Hematopoietic multipotent progenitor cell treated with erythropoietin and hydrocortisone succinate and interleukin-3 and kit ligand, for 15 days (in vitro differentiated cells): Measurements from ENCODE around the gene CPSF4L.
"Not testable (repeated sequence)": the region's sequence is repeated elsewhere in the genome, so short reads cannot be mapped to it uniquely, and the experiment has no call there.

Experiments used
- DNase-seq: peaks from one replicate; pipeline ENCODE4 v3.0.0-alpha.2; 2015; ENCODE audit warnings: low spot score

Gene CPSF4L, protein sequence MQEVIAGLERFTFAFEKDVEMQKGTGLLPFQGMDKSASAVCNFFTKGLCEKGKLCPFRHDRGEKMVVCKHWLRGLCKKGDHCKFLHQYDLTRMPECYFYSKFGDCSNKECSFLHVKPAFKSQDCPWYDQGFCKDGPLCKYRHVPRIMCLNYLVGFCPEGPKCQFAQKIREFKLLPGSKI

DNA sequence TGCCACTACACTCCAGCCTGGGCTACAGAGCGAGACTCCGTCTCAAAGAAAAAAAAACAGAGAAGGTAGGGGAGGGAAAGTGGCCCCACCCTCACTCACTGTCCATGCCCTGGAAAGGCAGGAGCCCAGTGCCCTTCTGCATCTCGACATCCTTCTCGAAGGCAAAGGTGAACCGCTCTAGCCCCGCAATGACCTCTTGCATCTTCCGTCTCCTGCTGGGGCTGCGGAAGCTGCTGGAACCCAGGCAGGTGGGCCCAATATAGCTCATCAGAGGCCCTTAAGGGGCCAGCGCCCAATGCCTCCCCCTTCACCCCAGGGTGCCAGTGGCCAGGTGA, at the start of gene CPSF4L:
Gene CPSF4L, minus strand, starts transcription at position 264 of the 335 bp plus-strand sequence. Its CDS starts 62 bp downstream, at position 202.
- no peak for DNase-seq

DNA sequence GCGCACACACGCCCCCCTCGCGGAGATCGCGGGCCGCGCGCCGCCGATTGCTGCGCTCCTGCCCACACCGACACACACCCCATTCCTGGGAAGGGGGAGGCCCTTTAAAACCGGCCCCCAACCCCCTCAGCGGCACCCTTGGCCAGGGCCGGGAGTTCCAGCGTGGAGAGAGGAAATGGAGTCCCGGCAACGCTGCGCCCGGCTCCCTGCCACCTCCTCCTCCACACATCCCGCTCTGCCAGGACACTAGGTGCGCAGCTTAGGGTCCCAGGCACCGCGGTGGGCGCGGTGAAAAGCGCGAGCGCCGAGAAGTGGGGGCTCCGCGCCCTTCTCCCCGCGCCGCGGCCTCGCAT, 49.7 kb upstream of the CPSF4L start:
- DNase-seq, result no peak

DNA sequence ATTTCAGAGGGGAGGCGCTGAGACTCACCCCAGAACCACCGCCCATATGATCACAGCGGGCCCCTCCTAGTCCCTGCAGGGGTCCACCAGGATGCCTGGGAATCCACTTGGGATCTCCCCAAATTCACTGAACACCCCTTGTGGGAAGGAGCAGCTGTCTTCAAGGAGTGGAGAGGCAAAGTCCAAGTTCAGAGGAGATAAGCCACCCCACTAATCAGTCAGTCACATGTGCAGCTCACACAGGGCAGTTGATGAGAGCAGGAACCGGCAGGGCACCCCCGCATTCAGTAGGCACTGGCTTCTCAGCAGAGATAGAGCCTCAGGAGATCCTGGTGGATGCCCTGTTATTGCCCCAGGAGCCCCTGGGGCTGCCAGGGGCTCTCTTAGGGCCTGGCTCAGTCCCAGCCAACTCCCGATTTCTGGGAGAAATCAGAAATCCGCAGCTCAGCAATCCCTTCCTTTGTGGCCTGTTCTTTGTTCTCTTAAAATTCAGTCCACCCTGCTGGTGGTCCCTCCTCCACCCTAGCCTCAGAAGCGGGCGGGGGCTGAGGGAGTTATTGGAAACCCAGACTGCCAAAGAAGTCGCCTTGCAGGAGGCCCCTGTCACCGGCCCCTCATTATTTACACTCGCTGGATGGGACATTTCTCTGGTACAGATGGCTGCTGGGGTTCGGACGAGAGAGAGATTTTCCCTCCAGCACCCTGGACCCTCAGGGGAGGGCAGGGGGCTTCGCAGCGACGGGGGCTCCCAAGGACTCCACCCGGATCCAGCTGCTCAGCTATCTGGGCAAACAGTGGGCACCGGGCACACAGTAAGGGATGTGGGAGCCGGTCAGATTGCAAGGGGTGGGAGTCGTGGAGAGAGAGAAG, 48.3 kb upstream of the CPSF4L start:
- DNase-seq, result peak; percentile 78

DNA sequence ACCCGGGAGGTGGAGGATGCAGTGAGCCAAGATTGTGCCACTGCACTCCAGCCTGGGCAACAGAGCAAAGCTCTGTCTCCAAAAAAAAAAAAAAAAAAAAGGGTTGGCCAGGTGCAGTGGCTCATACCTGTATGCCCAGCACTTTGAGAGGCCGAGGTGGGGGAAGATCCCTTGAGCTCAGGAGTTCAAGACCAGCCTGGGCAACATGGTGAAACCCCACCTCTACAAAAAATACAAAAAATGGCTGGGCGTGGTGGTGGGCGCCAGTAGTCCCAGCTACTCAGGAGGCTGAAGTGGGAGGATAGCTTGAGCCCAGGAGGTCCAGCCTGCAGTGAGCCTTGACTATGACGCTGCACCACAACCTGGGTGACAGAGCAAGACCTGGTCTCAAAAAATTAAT, 47.3 kb upstream of the CPSF4L start:
- DNase-seq, result not testable (repeated sequence)

DNA sequence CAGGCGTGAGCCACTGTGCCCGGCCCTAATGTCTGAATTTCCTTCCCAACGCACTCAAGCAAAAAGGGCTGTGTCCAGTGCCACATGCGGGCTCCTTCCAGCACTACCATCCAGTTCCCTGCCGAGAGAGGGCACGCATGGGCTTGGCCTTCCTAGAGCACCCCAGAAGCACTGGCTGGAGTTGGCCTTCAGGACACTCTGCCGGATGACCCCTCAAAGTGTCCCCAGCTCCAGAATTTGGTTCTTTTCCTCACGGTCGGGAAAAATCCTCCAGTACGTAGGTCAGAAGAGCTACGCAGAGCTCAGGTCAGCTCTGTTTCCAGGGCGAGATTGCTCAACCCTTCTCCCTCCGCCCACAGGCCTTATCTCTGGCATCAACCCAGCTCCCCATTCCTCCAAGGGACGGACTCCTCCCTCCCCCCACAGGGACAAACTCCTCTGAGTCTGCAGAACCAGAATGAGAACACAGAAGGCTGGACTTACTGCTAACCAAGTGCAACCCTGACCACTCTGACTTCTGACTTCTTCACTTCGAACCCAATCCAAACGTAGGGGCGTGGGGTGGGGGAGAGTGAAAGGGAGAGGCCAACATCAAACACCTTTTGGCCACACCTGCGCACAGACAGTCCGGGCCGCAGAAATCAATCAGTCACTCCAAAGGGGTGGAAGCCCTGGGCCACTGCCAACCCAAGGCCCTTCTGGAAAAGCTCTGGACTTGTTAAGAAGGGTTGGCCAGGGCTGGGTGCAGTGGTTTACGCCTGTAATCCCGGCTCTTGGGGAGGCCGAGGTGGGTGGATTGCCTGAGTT, 46.5 kb upstream of the CPSF4L start:
- DNase-seq, result peak; percentile 61

DNA sequence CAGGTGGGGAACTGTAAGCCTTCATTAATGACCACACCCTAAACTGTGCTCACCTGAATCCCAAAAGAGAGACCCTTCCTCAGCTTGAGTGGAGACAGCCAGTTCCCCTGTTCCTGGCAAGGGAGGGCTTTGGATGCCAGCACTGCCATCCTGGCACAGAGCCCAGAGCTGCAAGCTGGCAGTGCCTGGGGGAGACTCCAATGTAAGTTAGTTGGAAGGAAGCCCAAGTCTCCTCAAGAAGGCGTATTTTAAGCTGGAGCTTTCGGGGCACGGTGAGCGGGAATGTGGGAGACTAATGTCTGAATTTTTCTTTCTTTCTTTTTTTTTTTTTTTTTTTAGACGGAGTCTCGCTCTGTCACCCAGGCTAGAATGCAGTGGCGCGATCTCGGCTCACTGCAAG, 45.5 kb upstream of the CPSF4L start:
- DNase-seq, result peak; percentile 44

DNA sequence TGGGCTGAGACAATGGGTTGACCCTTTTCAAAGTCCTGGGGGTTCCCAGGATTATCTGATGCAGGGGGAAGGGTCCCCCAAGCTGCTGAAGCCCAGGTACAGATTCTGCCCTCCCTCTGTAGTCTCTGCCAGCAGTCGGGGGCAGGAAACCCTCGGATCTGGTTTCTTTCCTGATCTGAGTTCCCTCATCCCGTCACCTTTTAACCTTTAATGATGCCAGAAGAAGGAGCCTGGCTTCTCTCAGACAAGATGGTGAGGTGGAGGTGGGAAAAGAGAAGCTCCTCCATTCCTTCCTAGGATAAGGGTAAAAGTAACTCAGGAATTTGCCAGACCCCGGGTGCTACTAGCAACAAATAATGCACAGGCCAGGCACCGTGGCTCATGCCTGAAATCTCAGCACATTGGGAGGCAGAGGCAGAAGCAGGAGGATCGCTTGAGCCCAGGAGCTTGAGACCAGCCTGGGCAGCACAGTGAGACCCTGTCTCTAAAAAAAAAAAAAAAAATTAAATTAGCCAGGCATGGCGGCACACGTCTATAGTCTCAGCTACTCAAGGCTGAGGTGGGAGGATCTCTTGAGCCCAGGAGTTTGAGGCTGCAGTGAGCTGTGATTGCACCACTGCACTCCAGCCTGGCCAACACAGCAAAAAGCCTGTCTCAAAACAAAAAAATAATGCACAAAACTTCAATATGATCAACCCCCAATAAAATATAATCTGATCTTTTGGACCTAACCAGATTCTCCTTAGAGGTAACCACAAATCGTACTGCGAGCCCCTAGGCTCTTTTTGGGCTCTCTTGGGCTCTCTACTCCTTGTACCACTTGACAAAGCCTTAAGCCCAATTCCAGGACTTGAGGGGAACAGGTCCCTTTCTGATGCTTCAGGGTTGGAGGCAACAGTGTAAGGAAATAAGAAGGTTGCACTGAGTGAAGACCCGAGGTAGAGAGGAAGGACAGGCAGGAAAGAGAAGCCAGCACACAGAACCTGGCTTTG, 44.5 kb upstream of the CPSF4L start:
- DNase-seq, result no peak

DNA sequence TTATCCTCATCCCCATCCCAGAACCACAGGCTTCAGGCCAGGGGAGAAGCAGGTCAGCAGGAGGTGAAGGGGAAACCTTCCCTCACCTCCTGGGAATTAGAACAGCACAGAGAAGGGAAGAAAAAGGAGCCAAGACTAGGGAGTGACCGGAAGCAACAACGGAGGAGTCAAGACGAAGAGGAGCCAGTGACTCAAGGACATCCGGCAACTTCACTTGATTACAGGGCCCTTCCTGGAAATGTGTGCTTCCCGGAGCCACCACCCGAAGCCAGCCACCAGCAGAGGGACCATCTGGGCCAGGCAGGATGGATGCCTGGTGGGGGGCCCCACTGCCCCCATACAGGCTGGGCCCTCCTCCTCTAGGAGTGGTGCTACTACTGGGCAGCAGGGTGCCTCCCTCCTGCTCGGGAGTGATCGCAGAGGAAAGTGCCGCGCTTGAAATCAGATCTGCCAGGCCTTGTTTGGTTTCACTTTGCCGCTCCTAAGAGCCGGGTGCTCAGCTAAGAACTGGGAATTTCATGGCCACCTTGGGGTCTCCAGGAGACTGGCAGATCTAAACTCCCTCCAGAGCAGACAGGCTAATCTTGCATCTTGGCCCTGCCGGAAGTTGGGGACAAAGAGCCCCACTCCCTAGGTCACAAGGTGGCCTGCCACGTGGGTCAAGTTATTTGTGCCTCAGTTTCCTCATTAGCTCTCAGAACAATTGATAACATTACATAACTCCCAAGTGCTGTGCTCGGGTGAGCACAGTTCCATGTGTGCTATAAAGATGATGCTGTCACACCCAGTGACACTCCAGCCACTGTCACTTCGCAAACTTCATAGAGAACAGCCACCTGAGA, 43.5 kb upstream of the CPSF4L start:
- peak; percentile 32 for DNase-seq

DNA sequence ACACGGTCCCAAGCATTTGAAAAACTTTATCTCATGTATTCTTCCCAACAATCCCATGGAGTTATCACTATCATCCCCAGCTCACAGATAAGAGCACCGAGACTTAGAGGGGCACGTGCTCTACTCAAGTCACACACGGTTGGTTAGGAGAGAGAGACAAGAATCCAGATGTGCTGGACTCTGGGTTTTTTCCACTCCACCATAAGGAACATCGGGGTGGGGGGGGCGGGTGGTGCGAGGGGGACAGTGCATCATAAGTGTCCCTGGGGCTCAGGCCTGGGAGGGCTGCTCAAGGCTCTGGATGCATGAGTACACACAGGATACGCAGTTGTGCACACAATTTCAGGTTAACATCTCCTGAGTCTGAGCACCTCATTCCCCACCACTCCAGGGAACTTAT, 42.8 kb upstream of the CPSF4L start:
- DNase-seq, result no peak

DNA sequence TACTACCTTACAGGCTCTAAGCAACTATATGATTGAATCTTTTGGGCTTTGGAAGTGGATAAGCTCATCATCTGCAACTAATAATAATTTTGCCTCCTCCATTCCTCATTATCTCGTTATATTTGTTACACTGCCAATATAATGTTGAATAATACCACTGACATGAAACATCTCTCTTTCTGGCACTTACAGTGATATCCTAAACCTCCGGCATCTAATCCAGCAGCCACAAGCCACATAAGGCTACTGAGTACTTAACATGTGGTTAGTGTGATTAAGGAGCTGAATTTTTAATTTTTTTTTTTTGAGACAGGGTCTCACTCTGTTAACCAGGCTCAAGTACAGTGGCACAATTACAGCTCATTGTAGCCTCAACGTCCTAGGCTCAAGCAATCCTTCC, 40.5 kb upstream of the CPSF4L start:
- no peak for DNase-seq

DNA sequence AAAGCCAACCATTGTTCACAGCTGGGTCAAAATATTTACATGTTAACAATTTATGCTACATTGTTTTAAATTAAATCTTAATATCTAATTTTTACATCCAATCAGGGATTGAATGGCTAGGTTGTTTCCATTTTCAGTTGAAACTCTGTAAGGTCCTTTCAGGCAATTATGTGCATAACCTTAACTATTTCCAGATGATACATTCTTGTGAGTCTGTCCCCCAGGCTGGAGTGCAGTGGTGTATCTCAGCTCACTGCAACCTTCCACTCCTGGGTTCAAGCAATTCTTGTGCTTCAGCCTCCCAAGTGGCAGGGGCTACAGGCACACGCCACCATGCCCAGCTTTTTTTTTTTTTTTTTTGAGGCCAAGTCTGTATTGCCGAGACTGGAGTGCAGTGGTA, 39.7 kb upstream of the CPSF4L start:
- DNase-seq, result no peak

DNA sequence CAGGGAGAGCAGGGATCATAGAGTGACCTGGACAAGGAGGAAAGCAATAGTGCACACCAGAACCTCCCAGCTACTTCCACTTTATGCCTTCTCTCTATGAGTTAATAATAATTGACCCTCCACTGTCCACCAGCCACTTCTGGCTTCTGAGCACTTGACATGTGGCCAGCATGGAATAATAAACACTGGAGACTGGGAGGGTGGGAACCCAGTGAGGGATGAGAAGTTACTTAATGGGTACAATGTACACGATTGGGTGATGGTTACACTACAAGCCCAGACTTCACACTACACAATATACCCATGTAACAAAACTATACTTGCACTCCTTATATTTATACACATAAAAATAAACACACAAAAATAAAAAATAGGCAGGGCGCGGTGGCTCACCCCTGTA, 38.7 kb upstream of the CPSF4L start:
- no peak for DNase-seq

DNA sequence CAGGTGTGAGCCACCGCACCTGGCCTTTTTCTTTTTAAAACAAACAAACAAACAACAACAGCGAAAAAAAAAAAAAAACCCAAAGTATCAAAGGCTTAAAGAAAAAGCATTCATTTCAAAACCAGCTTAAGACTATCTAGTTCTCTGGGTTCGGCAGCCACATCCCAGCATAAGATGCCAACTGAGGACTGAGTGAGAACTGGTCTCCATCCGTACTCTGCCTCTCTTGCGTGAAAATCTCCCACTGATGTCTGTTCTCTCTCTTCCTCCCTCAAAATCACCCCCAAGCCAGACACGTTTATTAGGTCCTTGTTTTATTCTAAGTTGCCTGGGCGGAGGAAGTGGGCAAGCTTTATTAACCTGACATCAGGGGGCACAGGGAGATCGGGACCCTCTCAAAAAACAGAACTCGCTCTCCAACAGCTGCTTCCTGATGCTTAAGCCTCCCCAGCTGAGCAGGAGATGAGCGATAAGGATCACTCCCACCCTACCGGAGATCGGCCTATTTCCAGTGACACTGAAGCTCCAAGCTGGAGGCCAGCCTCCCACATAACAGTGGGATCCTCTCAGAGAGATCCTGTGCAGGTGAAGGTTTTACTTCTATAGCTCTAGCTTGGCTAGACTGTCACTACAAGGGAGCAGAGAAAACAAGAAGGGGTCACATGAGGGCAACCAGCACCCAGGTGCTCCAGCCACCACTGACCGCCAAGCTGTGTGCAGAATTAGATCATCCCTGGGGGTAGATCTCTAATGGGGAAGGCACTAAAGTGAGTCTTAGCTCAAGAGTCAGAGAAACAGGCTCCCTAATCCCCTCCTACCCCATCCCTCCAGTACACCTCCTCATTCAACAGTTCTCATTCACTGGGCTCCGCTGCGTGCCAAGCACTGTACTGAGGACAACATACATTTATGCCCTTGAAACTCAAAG, 36.5 kb upstream of the CPSF4L start:
- no peak for DNase-seq

DNA sequence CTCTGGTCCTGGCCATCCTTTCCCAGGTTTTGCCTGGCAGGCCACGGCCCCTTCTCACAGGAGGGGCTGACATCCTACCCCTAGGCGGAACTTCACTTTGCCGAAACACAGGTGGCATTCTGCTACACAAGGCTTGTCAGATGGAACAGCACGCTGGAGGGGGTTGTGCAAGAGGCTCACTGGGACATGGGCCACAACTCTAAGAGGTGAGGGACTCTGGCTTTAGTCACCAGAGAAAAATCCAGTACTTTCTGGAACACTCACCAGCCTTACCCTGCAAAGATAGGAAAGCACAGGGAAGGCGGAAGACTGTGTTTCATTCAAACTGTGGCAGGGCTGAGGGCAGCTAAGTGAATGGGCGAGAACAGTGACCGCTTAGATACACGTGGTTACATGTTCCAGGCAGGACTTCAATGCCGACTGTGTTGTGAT, 31.8 kb upstream of the CPSF4L start:
- DNase-seq, result no peak

DNA sequence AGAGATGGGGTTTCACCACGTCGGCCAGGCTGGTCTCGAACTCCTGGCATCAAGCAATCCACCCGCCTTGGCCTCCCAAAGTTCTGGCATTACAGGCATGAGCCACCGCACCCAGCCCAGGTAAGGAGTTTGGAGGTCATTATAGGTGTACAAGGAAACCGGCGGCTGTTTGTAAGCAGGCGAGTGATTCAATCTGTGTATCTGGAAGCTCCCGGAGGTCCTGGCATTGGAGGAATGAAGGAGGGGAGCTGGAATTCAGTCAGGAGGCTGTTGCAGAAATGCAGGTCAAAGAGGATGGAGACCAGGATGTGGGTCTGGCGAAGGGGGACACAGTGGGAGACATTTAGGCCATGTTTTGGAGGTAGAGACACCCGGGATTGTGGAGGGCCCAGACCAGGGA, 31.4 kb upstream of the CPSF4L start:
- DNase-seq, result no peak

DNA sequence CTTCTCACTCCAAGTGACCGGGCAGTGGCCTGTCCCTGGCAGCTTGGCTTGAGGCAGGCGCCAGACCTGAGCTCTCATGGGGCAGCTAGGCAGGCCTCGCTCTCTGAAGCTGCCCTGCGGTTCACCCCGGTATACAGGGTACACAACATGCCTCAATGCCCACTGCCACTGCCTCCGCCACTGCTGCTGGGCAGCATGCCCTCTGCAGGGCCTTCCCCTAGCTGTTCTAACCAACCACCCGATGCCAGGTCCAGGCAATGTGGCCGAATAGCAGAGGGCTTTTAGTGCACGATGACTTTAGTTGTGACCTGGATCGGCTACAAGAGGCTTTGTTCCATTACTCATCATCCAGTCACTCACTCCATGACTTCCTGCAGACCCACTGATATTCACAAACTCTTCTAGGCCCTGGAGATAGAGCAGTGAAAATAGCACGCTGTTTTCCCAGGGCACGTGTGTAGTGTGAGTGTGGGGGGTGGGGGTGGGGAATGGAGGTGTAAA, 30.4 kb upstream of the CPSF4L start:
- DNase-seq, result no peak

DNA sequence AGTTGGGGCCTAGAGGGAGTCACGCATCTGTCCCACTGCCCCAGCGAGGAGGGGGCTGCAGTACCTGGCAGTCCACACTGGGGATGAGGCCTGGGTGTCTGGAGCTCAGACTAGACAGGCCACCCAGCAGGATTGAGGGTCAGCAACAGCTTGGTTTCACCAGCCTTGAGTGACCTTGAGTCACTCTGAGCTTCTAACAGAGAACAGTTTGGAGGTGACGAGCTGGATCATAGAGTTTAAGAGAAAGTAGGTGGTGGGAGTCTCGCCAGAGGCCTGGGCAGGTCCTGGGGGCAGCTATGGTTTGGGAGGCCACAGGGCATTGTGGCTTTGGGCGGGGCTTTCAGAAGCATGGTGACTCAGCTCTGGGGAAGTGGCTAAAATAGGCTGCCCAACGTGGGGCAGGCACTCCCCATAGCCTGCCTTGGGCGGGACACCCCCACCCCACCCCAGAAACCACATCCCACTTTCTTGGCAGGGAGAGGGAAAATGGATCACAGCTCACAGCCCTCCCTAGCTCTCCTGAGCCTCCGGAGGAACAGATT, 29.7 kb upstream of the CPSF4L start:
- peak; percentile 47 for DNase-seq

DNA sequence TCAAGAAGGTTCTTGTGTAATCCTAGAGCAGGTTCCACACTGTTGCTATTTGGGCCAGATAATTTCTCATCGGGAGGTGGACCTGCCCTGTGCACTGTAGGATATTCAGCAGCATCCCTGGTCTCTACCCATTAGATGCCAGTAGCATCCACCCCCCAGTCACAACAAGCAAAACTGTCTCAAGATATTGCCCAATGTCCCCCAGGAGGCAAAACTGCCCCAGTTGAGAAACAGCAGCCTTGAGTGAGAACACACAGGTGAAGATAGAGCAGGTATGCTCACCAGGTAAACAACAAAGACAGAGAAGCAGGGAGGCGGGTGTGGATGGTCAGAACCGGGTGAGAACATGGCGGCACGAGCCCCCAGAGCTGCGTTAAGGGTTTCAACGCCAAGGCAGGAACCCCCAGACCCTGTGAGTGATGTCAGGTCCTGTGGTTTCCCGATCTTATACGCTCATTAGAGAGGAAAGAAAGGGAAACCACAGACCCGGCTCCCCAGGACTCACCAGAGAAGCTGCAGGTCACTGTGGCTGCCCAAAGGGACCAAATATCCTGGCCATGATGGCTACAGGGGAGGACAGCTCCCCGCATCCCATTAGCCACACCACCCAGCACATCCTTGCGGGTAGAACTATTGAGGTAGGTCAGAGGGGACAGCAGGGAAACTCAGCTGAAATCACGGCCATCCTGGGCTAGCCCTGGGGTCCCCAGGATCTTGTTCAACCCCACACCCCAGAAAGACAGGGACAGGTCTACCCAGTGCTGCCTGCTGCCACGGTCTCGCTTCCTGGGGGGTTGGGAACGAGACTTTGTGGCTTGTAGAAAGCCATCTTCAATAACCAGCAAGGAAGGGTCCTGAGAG, 28.9 kb upstream of the CPSF4L start:
- no peak for DNase-seq
